Stimulated activated CD8-positive, alpha-beta memory T cell treated with anti-CD3 and anti-CD28 coated beads, Interleukin-15, amount 100 ng/mL, for 1 hour (primary cell): Measurements from ENCODE around the gene ARHGAP5.
"Not testable (repeated sequence)": the region's sequence is repeated elsewhere in the genome, so short reads cannot be mapped to it uniquely, and the experiment has no call there.

Experiments used
- DNase-seq: peaks from one replicate; pipeline ENCODE4 v3.0.0-alpha.2; 2020; ENCODE audit warnings: low read depth

Gene ARHGAP5

DNA sequence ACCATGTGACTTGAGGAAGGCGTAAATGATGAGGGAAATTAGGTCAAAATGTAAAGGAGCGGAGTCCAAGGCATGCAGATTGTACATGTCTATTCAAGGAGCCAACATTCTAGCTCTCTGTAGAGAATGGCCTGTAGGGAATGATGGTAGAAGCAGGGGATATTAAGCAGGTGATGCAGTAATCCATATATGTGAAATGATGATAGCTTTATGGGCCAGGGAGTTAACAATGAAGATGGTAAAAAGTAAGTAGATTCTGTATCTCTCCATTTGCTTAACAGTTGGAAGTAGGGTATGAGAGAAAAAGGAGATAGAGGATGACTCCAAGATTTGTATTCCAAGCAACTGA lies 33.4 kb downstream of the ARHGAP5 start:
- no peak for DNase-seq

DNA sequence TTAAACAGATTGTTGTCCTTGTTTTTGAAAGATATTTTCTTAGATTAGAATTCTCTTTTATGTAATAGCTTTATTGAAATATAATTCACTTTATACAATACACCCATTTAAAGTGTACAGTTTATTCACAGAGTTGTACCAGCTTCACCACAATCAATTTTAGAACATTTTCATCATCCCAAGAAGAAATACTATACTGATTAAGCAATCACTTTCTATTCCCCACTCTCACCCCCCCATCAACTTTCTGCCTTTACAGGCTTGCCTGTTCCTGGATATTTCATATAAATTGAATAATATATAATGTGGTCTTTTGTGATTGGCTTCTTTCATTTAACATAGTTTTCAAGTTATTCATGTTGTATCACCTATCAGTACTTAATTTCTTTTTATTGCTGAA lies 44.4 kb downstream of the ARHGAP5 start:
- no peak for DNase-seq

DNA sequence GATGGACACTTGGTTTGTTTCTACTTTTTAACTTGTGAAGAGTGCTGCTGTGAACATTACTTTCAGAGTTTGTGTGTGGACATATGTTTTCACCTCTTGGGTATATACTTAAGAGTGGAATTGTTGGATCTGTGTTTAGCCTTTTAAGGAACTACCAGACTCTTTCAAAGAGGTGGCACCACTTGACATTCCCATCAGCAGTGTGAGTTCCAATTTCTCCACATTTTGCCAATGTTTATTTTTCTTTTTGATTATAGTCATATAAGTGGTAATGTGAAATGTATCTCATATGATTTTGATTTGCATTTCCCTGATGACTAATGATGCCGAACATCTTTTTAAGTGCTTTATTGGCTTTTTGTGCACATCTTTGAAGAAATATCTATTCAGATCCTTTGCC lies 44.8 kb downstream of the ARHGAP5 start:
- no peak for DNase-seq

DNA sequence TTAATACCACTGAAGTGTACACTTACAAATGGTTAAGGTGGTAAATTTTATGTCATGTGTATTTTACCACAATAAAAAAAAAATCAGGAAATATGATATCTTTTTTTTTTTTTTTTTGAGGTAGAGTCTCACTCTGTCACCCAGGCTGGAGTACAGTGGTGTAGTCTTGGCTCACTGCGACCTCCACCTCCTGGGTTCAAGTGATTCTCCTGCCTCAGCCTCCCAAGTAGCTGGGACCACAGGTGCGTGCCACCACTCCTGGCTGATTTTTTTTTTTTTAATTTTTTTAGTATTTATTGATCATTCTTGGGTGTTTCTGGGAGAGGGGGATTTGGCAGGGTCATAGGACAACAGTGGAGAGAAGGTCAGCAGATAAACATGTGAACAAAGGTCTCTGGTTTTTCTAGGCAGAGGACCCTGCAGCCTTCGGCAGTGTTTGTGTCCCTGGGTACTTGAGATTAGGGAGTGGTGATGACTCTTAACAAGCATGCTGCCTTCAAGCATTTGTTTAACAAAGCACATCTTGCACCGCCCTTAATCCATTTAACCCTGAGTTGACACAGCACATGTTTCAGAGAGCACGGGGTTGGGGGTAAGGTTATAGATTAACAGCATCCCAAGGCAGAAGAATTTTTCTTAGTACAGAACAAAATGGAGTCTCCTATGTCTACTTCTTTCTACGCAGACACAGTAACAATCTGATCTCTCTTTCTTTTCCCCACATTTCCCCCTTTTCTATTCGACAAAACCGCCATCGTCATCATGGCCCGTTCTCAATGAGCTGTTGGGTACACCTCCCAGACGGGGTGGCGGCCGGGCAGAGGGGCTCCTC lies 50.0 kb downstream of the ARHGAP5 start:
- DNase-seq: not testable (repeated sequence)

DNA sequence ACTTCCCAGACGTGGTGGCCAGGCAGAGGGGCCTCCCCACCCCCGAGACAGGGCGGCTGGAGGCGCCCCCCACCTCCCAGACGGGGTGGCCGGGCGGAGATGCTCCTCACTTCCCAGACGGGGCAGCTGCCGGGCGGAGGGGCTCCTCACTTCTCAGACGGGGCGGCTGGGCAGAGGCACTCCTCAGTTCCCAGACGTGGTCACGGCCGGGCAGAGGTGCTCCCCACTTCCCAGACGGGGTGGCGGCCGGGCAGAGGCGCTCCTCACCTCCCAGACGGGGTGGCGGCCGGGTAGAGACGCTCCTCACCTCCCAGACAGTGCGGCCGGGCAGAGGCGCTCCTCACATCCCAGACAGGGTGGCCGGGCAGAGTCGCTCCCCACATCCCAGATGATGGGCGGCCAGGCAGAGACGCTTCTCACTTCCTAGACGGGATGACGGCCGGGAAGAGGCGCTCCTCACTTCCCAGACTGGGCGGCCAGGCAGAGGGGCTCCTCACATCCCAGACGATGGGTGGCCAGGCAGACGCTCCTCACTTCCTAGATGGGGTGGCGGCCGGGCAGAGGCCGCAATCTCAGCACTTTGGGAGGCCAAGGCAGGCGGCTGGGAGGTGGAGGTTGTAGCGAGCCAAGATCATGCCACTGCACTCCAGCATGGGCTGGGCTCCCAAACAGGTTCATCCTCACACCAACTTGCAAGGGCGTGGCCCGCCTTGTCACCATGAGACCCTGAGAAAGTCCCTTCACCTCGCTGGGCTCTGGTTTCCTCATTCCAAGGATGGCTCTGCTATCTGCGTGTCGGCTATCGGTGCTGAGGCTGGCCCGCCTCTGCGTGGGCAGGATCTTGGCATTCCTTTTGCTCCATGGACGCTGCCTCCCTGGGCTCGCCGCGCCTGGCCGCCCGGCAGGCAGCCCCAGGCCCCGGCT lies 50.9 kb downstream of the ARHGAP5 start:
- DNase-seq: not testable (repeated sequence)

DNA sequence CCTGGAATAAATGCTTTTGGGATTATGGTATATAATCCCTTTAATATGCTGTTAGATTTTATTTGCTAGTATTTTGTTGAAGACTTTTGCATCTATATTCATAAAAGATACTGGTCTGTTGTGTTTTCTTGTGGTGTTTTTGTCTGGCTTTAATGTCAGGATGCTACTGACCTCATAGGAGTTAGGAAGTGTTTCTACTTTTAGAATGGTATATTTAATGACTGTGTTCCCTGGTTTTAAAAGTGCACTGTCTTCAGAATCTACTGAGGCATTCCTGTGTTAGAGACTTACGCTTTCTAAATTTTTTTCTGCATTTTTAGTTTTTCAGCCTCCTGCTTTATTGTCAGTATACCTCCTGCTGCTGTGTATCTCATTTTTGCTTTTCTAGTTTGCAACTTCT lies 51.6 kb downstream of the ARHGAP5 start:
- no peak for DNase-seq

DNA sequence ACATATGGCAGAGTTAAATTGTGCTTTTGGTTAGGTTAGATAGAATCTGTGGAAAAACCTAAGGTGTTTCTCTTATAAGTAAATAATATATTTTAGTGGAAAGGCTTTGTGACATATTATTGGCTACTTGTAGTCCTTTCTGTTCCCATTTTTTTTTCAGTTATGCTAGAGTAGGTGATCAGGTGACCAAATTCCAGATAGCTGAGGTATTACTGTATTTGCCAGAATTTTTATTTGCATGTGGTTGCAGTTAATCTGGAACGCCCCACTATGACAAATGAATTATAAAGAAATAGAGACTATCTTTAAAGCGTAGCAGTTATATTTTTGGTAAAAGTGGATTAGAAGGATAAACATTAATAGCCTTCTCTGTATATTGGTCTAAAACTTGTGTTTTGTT lies 52.0 kb downstream of the ARHGAP5 start:
- no peak for DNase-seq

DNA sequence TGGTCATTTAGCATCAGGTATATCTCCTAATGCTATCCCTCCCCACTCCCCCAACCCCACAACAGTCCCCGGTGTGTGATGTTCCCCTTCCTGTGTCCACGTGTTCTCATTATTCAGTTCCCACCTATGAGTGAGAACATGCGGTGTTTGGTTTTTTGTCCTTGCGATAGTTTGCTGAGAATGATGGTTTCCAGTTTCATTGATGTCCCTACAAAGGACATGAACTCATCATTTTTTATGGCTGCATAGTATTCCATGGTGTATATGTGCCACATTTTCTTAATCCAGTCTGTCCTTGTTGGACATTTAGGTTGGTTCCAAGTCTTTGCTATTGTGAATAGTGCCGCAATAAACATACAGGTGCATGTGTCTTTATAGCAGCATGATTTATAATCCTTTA lies 54.6 kb downstream of the ARHGAP5 start:
- DNase-seq: not testable (repeated sequence)

DNA sequence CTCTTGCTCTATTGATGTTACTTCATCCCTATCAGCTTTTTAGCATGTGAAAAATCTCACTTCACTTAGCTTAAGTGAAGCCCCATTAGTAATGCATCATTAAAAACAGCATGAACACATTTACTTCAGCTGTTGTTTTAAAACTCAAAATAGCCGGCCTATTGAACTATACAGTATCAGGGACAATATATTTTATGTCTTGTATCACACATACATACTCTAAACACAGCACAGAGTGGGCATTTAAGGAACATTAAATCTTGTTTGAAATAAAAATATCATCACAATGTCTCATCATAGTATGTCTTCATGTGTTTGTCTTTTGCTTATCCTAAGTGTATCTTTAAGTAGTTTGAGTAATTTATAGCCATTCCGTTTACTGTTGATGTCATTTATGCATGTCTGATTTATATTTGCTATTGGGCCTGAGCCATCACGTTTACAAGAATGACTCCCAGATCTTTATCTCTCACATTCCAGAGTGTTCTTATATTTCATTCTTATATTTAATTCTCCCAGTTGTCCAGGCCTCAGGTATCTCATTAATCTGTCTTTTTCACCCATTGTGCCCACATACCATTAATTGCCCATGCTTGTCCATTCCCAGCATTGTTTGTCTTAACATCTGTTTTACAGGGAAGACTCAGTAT lies 57.5 kb downstream of the ARHGAP5 start:
- DNase-seq: no peak

DNA sequence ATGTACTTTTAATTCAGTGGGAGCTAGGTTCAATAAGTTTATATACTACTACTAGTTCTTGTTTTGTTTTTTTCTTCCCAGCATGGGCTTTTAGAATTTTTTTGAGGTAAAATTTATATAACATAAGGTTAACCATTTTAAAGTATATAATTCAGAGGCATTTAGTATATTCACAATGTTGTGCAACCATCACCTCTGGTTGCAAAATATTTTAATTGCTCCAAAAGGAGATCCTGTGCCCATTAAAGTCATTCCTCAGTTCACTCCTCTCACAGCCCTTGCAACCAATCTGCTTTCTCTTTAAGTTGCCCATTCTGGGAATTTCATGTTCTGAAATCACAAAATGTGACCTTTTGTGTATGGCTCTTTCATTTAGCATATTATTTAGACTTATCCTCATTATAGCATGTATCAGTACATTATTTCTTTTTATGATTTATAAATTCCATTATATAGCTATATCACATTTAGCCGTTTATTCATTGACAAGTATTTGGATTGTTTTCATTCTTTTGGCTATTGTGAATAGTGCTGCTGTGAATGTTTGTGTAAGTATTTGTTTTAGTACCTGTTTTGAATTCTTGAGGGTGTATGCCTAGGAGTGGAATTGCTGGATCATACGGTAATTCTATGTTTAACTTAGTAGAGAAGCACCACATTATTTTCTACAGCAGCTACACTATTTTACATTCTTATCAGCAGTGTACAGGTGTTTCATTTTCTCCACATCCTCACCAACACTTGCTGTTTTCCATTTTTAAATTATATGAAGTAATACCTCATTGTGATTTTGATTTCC lies 59.1 kb downstream of the ARHGAP5 start:
- DNase-seq: no peak

DNA sequence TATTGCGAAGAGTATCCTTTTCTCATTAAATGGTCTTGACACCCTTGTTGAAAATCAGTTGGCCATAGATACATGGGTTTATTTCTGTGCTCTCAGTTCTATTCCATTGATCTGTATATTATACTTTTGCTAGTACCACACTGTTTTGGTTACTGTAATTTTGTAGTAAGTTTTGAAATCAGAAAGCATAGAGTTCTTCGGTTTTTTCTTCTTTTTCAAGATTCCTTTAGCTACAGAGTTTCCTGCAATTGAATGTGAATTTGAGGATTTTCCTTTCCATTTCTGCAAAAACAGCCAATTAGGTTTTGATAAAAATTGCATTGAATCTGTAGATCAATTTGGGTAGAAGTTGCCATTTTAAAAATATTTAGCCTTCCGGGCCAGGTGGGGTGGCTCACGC lies 60.2 kb downstream of the ARHGAP5 start:
- no peak for DNase-seq

DNA sequence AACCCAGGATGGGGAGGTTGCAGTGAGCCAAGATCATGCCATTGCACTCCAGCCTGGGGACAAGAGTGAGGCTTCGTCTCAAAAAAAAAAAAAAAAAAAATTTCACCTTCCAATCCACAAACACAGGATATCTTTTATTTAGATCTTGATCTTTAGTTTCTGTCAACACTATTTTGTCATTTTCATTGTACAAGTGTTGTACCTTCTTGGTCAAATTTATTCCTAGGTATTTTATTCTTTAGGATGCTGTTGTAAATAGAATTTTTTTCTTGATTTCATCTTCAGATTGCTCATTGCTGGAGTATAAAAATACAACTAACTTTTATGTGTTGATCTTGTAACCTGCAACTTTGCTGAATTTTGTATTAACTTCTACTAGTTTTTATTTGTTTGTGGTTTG lies 60.8 kb downstream of the ARHGAP5 start:
- no peak for DNase-seq

DNA sequence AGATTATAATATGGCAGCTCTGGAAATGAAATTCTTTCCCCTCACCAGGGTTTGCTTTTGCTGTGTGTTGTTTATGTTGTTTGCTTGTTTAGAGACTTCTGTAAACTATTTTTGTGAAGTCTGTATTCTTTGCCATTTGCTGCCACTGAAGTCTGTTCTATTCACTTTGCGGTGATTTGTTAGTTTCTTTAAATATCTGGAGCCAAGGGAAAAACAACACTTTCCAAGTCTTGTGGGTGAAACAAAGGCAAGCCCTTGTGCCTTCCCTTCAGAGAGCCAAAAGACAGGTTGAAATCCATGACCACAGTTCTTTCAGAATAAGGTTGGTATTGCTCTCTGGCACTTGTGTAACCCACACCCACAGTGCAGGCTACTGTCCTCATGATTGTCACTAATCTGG lies 65.2 kb downstream of the ARHGAP5 start:
- DNase-seq: no peak

DNA sequence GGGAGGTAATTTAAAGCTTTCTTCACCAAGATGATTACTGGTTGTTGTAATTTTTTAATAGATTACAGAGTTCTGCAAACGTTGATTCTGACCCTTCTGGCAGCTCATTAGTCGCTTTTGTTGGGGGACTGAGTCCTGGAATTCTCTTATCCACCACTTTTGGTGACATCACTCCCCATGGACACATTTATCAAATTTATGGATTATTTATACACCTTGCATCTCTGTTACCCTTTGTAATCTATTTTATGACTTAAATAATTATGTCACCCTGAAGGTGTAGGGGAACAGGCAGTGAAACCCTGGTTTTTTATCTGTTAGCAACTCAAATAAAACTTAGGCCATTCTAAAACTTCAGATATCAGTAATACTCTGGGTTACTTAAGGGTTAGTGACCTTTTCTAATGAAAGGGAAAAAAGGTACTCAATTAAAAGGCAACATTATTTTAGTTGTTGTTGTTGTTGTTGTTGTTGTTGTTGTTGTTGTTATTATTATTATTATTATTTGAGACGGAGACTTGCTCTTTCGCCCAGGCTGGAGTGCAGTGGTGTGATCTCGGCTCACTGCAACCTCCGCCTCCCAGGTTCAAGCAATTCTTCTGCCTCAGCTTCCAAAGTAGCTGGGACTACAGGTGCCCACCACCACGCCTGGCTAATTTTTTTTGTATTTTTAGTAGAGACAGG lies 65.8 kb downstream of the ARHGAP5 start:
- DNase-seq: no peak

DNA sequence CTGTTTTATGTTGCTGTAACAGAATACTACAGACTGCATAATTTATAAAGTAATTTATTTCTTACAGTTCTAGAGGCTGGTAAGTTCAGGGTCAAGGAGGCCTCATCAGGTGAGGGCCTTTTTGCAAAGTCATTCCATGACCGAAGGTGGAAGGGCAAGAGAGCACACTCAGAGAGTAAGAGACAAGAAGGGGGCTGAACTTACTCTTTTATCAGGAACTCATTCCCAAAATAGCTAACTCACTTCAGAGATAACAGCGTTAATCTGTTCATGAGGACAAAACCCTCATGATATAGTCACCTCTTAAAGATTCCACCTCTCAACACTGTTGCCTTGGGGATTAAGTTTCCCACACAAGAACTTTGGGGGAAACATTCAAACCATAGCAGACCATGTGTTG lies 73.3 kb downstream of the ARHGAP5 start:
- no peak for DNase-seq

DNA sequence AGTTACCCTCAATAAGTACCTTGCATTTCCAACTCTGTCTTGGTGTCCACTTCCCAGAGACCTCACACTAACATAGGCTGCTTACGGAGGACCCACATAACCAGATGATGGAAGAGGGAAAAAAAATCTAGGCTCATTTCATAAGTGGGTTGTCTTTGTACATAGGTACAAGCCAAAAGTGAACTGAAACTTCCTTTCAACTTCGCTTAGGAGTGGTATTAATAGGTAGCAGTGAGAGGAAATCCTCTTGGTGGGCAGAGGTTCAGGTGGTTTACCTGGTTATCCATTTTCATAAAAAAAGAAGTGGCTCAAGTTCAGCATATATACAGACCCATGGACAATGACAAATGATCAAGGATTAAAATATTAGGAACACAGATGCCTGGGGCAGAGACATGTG lies 88.9 kb downstream of the ARHGAP5 start:
- no peak for DNase-seq

DNA sequence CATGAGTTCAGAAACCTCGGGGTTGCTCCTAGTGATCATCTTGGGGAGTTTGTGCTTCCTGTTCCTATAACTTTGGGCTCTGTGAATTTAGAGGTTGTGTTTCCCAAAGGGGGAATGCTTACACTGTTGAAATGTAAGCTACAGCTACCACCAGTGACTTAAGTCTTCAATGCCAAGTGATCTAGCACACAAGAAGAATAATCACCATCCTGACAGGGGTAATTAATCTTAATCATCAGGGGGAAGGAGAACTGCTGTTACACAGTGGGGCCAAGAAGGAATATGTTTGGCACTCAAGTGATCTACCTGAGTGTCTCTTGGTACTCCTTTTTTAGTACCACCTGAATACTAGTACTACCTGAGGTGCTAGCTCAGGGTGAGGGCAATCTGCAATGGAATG lies 89.8 kb downstream of the ARHGAP5 start:
- no peak for DNase-seq

DNA sequence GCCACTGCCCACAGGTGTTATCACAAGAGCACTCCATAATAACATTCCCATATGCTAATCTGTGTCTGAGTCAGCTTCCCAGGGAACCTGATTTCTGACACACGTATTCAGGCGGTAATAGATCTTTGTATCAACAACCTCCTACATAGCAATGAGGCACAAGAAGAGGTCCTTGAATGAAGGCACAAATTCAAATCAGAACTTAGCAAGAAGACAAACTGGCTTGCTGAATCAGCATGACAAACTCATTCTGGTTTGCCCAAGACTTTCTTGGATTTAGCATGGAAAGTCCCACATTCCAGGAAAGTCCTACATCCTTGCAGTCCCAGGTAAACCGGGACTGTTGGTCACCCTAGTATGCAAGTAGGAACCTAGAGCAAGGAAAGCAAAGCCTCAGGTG lies 90.8 kb downstream of the ARHGAP5 start:
- no peak for DNase-seq

DNA sequence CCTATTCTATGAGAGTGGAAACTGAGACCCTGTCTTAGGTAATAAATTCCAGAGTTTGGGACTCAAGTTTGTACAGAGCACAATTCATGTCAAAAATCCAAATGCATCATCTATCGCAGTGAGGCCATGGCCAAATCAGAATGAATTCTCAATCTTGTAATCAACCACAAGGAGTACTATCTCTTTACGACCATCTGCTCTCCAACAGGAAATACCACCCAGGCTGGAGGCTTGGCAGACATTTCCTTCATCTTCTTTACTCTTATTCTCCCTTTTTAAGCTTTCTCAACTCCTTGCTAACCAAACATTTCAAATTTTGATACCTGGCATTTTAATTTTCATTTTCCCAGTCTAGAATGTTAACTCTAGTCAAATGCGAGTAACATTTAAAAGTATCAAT lies 92.1 kb downstream of the ARHGAP5 start:
- no peak for DNase-seq

DNA sequence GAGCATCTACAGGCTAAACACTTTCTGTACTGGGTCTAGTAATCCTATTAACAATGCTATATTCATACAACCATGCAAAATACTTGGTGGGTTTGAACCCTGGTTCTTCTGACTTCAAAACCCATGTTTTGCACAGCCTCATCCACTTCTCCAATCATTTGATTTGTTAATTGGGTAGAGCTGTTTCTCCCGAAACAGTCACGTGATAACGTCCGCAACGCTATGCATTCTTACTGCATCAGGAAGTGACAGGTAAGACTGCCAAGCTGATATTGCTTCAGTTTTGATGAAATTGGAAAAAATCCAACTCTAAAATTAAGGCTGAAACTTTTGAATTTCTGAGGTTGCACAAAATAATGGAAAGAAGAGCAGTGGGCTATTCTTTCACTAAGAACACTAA lies 94.4 kb downstream of the ARHGAP5 start:
- DNase-seq: no peak
